Measurements from ENCODE around the gene GRHL1.

DNA sequence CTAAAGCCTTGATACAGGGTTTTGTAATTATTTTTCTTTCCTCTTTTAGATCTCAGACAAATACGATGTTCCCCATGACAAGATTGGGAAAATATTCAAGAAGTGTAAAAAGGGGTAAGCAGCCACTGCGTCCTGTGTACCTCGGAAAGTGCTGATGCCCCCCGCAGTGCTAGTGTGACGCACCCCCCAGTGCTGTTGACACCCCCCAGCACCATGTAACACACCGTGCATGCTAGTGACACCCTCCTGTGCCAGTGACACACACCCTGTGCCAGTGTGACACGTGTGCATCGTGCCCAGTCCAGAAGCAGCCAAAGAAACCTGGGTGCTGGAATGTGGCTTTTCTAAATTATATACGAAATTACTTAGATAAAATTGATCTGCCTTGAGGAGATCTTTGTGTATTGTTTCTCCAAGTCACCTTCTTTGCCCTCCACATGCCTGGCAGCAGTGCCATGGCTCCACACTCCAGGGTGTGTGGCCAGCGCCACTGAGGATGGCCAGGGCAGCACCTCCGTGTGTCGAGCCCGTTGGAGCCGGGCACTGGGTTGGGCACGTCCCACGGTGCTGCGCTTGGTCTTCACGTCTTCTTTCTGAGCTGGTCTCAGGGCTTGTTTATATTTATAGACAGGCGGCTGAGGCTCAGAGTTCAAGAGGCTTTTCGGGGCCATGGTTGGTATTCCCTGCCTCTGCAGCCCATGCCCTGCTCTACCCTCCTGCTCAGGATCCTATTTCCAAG, 47.6 kb downstream of the GRHL1 start:
- TF ChIP-seq, protein P1, sequence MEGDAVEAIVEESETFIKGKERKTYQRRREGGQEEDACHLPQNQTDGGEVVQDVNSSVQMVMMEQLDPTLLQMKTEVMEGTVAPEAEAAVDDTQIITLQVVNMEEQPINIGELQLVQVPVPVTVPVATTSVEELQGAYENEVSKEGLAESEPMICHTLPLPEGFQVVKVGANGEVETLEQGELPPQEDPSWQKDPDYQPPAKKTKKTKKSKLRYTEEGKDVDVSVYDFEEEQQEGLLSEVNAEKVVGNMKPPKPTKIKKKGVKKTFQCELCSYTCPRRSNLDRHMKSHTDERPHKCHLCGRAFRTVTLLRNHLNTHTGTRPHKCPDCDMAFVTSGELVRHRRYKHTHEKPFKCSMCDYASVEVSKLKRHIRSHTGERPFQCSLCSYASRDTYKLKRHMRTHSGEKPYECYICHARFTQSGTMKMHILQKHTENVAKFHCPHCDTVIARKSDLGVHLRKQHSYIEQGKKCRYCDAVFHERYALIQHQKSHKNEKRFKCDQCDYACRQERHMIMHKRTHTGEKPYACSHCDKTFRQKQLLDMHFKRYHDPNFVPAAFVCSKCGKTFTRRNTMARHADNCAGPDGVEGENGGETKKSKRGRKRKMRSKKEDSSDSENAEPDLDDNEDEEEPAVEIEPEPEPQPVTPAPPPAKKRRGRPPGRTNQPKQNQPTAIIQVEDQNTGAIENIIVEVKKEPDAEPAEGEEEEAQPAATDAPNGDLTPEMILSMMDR (conservative IDR thresholded peaks at IDR 0.05; ENCODE audit: low read depth in 2 of 2): no peak
- TF ChIP-seq, protein P2, sequence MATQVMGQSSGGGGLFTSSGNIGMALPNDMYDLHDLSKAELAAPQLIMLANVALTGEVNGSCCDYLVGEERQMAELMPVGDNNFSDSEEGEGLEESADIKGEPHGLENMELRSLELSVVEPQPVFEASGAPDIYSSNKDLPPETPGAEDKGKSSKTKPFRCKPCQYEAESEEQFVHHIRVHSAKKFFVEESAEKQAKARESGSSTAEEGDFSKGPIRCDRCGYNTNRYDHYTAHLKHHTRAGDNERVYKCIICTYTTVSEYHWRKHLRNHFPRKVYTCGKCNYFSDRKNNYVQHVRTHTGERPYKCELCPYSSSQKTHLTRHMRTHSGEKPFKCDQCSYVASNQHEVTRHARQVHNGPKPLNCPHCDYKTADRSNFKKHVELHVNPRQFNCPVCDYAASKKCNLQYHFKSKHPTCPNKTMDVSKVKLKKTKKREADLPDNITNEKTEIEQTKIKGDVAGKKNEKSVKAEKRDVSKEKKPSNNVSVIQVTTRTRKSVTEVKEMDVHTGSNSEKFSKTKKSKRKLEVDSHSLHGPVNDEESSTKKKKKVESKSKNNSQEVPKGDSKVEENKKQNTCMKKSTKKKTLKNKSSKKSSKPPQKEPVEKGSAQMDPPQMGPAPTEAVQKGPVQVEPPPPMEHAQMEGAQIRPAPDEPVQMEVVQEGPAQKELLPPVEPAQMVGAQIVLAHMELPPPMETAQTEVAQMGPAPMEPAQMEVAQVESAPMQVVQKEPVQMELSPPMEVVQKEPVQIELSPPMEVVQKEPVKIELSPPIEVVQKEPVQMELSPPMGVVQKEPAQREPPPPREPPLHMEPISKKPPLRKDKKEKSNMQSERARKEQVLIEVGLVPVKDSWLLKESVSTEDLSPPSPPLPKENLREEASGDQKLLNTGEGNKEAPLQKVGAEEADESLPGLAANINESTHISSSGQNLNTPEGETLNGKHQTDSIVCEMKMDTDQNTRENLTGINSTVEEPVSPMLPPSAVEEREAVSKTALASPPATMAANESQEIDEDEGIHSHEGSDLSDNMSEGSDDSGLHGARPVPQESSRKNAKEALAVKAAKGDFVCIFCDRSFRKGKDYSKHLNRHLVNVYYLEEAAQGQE (IDR thresholded peaks at IDR 0.05; ENCODE audit: unreplicated experiment): no peak
- TF ChIP-seq POLR2AphosphoS5 (IDR thresholded peaks at IDR 0.05; ENCODE audit: low read depth) (no peak), EZH2 (IDR thresholded peaks at IDR 0.05; ENCODE audit: low read depth, unreplicated experiment) (no peak), NANOG (IDR thresholded peaks at IDR 0.05; ENCODE audit: borderline replicate concordance) (no peak), EZH2phosphoT487 (IDR thresholded peaks at IDR 0.05; ENCODE audit: unreplicated experiment) (no peak), STAT1 (IDR thresholded peaks at IDR 0.05; ENCODE audit: unreplicated experiment) (no peak), CREB1 (CRISPR knock-in tag; IDR thresholded peaks at IDR 0.05; ENCODE audit: low read depth) (no peak), JUNB (IDR thresholded peaks at IDR 0.05; ENCODE audit: unreplicated experiment) (no peak)
